Gastroesophageal sphincter (tissue), 3 donors: ENCODE results near the gene BPHL.

ENCODE experiments used
- POLR2A ChIP-seq, 2 donors: fragments of 450-650 bp; IDR thresholded peaks; one replicate each; pipeline ENCODE4 v1.6.1; 2017; ENCODE audit warnings: antibody characterized with exemption in 2 of 2, mild to moderate bottlenecking in 2 of 2, moderate library complexity in 1 of 2
- TF ChIP-seq, protein P1 (sequence below), 4 experiments: fragments of 200-600 bp in 2 of 4; fragments of 450-650 bp in 2 of 4; sonication (generic) in 1 of 4; IDR thresholded peaks; one replicate each; pipeline ENCODE4 v1.5.1; 2017 to 2019; ENCODE audit warnings: antibody characterized with exemption in 4 of 4, mild to moderate bottlenecking in 2 of 4, moderate library complexity in 2 of 4

DNA sequence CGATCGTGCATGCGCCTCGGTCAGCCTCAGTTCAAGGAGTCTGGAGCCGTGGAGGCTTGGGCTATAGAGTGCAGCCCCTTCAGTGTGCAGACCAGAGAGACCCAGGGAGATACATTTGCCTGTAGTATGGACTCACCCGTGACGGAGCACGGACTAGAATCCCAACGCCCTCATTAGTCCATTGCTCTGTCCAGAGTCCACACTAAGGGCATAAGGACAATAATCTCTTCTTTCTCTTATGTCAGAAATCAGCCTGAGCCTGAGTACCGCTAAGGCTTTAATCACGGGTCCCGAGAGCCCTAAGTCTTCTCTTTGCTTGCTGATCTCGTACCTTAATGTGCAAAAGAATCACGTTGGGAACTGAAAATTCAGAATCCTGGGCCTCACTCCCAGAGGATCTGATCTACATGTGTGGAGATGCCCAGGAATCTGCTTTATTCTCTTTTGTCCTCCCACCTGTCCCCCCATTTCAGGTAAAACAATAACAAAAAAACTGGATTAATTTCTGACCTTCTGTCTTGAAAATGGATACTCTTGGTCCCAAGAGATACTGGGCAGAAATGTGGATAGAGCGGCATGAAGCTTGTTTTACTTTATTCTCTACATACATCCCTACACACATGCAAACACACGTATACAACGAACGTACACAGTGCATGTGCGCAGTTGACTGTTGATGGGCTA is 671 bp downstream of the BPHL start:
- TF ChIP-seq, protein P1, sequence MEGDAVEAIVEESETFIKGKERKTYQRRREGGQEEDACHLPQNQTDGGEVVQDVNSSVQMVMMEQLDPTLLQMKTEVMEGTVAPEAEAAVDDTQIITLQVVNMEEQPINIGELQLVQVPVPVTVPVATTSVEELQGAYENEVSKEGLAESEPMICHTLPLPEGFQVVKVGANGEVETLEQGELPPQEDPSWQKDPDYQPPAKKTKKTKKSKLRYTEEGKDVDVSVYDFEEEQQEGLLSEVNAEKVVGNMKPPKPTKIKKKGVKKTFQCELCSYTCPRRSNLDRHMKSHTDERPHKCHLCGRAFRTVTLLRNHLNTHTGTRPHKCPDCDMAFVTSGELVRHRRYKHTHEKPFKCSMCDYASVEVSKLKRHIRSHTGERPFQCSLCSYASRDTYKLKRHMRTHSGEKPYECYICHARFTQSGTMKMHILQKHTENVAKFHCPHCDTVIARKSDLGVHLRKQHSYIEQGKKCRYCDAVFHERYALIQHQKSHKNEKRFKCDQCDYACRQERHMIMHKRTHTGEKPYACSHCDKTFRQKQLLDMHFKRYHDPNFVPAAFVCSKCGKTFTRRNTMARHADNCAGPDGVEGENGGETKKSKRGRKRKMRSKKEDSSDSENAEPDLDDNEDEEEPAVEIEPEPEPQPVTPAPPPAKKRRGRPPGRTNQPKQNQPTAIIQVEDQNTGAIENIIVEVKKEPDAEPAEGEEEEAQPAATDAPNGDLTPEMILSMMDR (IDR thresholded peaks at IDR 0.05) = no peak
- TF ChIP-seq POLR2A (IDR thresholded peaks at IDR 0.05) = no peak
